ENCODE results near the gene ASIC1.
A peak's percentile ranks its signal among the peaks of the same experiment; 100 is the strongest.

The ASIC1 gene

DNA sequence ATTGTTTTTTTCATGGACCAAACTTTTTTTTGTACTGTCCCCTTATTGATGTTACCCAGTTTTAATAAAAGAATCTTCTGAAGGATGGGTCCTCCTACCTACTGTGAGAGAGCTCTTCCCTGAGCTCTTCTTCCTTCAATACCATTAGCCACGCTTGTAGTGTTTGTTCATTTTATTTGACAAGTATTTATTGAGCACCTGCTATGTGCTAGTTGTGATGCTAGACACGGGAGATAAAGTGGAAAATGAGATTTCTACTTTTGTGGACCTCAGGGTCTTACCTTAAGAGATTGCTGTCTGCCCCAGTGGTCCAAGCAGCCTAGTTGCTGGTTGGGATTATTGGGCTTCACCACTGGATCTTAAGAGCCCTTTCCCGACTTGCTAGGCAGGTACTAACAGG is 43.2 kb downstream of the ASIC1 start:
- no peak for TF ChIP-seq TEAD4 (IDR thresholded peaks at IDR 0.05)
- no peak for TF ChIP-seq ZBTB7A (IDR thresholded peaks at IDR 0.05; ENCODE audit: low read depth)
- TF ChIP-seq EGR1 (IDR thresholded peaks at IDR 0.05) = no peak

GRCh38 chr12:50101663-50102062 is 44.3 kb downstream of the ASIC1 start:
- TF ChIP-seq RAD21 (IDR thresholded peaks at IDR 0.05; ENCODE audit: low read depth) (peak; percentile 28), CEBPB (IDR thresholded peaks at IDR 0.05) (0 out of 2 replicates have a peak, but pooled peaks have one; percentile 57), REST (IDR thresholded peaks at IDR 0.05; ENCODE audit: low read depth) (no peak), TCF12 (IDR thresholded peaks at IDR 0.05; ENCODE audit: low read depth) (no peak)

DNA sequence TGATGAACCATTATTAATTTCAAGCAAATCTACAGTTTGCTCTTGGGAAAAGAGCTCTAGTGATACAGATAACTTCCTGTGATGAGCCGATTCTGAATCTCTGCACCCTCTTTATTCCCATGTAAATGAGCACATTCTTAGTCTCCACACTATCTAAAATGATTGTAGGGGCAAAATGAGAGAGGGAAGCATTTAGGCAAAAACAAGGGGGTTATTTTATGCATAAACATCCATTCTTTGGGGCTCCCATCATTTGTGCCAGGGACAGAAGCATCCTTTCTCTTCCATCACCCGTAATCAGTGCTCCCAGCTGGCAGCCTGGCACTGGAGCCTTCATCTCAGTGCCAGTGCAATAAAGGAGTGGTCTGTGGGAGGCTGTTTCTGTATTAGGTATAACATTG is 44.7 kb downstream of the ASIC1 start:
- TF ChIP-seq EP300 (IDR thresholded peaks at IDR 0.05; ENCODE audit: borderline replicate concordance) = no peak
- no peak for TF ChIP-seq TEAD4 (IDR thresholded peaks at IDR 0.05)
- no peak for TF ChIP-seq EGR1 (IDR thresholded peaks at IDR 0.05)
- TF ChIP-seq YY1 (IDR thresholded peaks at IDR 0.05; ENCODE audit: low read depth) = no peak
- TF ChIP-seq ZBTB7A (IDR thresholded peaks at IDR 0.05; ENCODE audit: low read depth) = no peak
- no peak for TF ChIP-seq CEBPB (IDR thresholded peaks at IDR 0.05)
- TF ChIP-seq, protein P1, sequence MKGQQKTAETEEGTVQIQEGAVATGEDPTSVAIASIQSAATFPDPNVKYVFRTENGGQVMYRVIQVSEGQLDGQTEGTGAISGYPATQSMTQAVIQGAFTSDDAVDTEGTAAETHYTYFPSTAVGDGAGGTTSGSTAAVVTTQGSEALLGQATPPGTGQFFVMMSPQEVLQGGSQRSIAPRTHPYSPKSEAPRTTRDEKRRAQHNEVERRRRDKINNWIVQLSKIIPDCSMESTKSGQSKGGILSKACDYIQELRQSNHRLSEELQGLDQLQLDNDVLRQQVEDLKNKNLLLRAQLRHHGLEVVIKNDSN (IDR thresholded peaks at IDR 0.05) = no peak
- TF ChIP-seq RAD21 (IDR thresholded peaks at IDR 0.05; ENCODE audit: low read depth) = no peak
- TF ChIP-seq, protein P2, sequence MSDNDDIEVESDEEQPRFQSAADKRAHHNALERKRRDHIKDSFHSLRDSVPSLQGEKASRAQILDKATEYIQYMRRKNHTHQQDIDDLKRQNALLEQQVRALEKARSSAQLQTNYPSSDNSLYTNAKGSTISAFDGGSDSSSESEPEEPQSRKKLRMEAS (IDR thresholded peaks at IDR 0.05) = no peak
- no peak for TF ChIP-seq FOXM1 (IDR thresholded peaks at IDR 0.05; ENCODE audit: borderline replicate concordance, low read depth)
- TF ChIP-seq TAF1 (IDR thresholded peaks at IDR 0.05; ENCODE audit: low read depth) = no peak

- TF ChIP-seq TAF1 (IDR thresholded peaks at IDR 0.05; ENCODE audit: low read depth) = no peak
- TF ChIP-seq, protein P1 (IDR thresholded peaks at IDR 0.05) = no peak
- no peak for TF ChIP-seq EP300 (IDR thresholded peaks at IDR 0.05; ENCODE audit: borderline replicate concordance)
- no peak for TF ChIP-seq ZBTB7A (IDR thresholded peaks at IDR 0.05; ENCODE audit: low read depth)
- TF ChIP-seq YY1 (IDR thresholded peaks at IDR 0.05; ENCODE audit: low read depth) = no peak
- TF ChIP-seq, protein P2 (IDR thresholded peaks at IDR 0.05) = no peak
- no peak for TF ChIP-seq EGR1 (IDR thresholded peaks at IDR 0.05)
- no peak for TF ChIP-seq TEAD4 (IDR thresholded peaks at IDR 0.05)
- TF ChIP-seq NFIC (IDR thresholded peaks at IDR 0.05) = no peak
- TF ChIP-seq REST (IDR thresholded peaks at IDR 0.05; ENCODE audit: low read depth) = no peak
- TF ChIP-seq TCF12 (IDR thresholded peaks at IDR 0.05; ENCODE audit: low read depth) = no peak
- TF ChIP-seq RAD21 (IDR thresholded peaks at IDR 0.05; ENCODE audit: low read depth) = no peak
- TF ChIP-seq FOXM1 (IDR thresholded peaks at IDR 0.05; ENCODE audit: borderline replicate concordance, low read depth) = no peak
- TF ChIP-seq CREB1 (IDR thresholded peaks at IDR 0.05; ENCODE audit: low read depth) = no peak
- no peak for TF ChIP-seq CEBPB (IDR thresholded peaks at IDR 0.05)
These were observed 45.4 kb downstream of the ASIC1 start for GRCh38 chr12:50102646-50103309.

GRCh38 chr12:50103351-50103750 is 46.0 kb downstream of the ASIC1 start:
- TF ChIP-seq EGR1 (IDR thresholded peaks at IDR 0.05) (no peak), REST (IDR thresholded peaks at IDR 0.05; ENCODE audit: low read depth) (no peak), NFIC (IDR thresholded peaks at IDR 0.05) (no peak), ZBTB7A (IDR thresholded peaks at IDR 0.05; ENCODE audit: low read depth) (no peak), TAF1 (IDR thresholded peaks at IDR 0.05; ENCODE audit: low read depth) (no peak), YY1 (IDR thresholded peaks at IDR 0.05; ENCODE audit: low read depth) (no peak), FOXM1 (IDR thresholded peaks at IDR 0.05; ENCODE audit: borderline replicate concordance, low read depth) (no peak), TCF12 (IDR thresholded peaks at IDR 0.05; ENCODE audit: low read depth) (no peak), RAD21 (IDR thresholded peaks at IDR 0.05; ENCODE audit: low read depth) (no peak), EP300 (IDR thresholded peaks at IDR 0.05; ENCODE audit: borderline replicate concordance) (no peak), CEBPB (IDR thresholded peaks at IDR 0.05) (no peak), CREB1 (IDR thresholded peaks at IDR 0.05; ENCODE audit: low read depth) (no peak)
- TF ChIP-seq, protein P2 (IDR thresholded peaks at IDR 0.05) = no peak
- TF ChIP-seq, protein P1 (IDR thresholded peaks at IDR 0.05) = no peak
